ENCODE measurements around the gene KIN.
"Not testable (repeated sequence)": the region's sequence is repeated elsewhere in the genome, so short reads cannot be mapped to it uniquely, and the experiment has no call there.

KIN gene

GRCh38 chr10:7734821-7735220 is 53.0 kb downstream of the KIN start:
- DNase-seq (ENCODE audit: low read depth, low spot score) = no peak

- no peak for DNase-seq (ENCODE audit: low read depth, low spot score)
Measured at GRCh38 chr10:7722927-7723529, 64.8 kb downstream of the KIN start.

- no peak for DNase-seq (ENCODE audit: low read depth, low spot score)
Measured at GRCh38 chr10:7720478-7720877, 67.3 kb downstream of the KIN start.

GRCh38 chr10:7718685-7719084 is 69.1 kb downstream of the KIN start:
- DNase-seq (ENCODE audit: low read depth, low spot score) = no peak

GRCh38 chr10:7717767-7718166 is 70.0 kb downstream of the KIN start:
- no peak for DNase-seq (ENCODE audit: low read depth, low spot score)

GRCh38 chr10:7715515-7715914 is 72.3 kb downstream of the KIN start:
- no peak for DNase-seq (ENCODE audit: low read depth, low spot score)

- not testable (repeated sequence) for DNase-seq (ENCODE audit: low read depth, low spot score)
Measured at GRCh38 chr10:7711075-7711474, 76.7 kb downstream of the KIN start.

- DNase-seq (ENCODE audit: low read depth, low spot score) = no peak
Measured at GRCh38 chr10:7710446-7710845, 77.3 kb downstream of the KIN start.

- no peak for DNase-seq (ENCODE audit: low read depth, low spot score)
Measured at GRCh38 chr10:7708832-7709231, 79.0 kb downstream of the KIN start.

GRCh38 chr10:7707858-7708622 is 79.8 kb downstream of the KIN start:
- no peak for DNase-seq (ENCODE audit: low read depth, low spot score)

- no peak for DNase-seq (ENCODE audit: low read depth, low spot score)
Measured at GRCh38 chr10:7707102-7707501, 80.7 kb downstream of the KIN start.

GRCh38 chr10:7706534-7707073 is 81.2 kb downstream of the KIN start:
- DNase-seq (ENCODE audit: low read depth, low spot score) = no peak

- no peak for DNase-seq (ENCODE audit: low read depth, low spot score)
Measured at GRCh38 chr10:7705341-7705740, 82.5 kb downstream of the KIN start.

GRCh38 chr10:7704071-7705016 is 83.4 kb downstream of the KIN start:
- no peak for DNase-seq (ENCODE audit: low read depth, low spot score)

GRCh38 chr10:7703140-7703539 is 84.7 kb downstream of the KIN start, which contains the start of gene ITIH2:
TSS of gene ITIH2 (plus strand) at chr10:7703316. CDS start at chr10:7703435, 119 bp downstream.
- no peak for DNase-seq (ENCODE audit: low read depth, low spot score)

GRCh38 chr10:7702288-7702812 is 85.4 kb downstream of the KIN start:
- DNase-seq (ENCODE audit: low read depth, low spot score) = no peak

- DNase-seq (ENCODE audit: low read depth, low spot score) = no peak
Measured at GRCh38 chr10:7701158-7701742, 86.5 kb downstream of the KIN start.
